GM21737 (cell line): ENCODE measurements around the gene TTC3.
"Not testable (repeated sequence)": the region's sequence is repeated elsewhere in the genome, so short reads cannot be mapped to it uniquely, and the experiment has no call there.

Source experiments
- ATAC-seq: cut with Tn5 transposase; IDR thresholded peaks from one replicate; pipeline ENCODE4 v1.9.1; 2021; ENCODE audit warnings: mild to moderate bottlenecking, moderate library complexity; ENCODE audit not compliant: unreplicated experiment

TTC3 gene, protein sequence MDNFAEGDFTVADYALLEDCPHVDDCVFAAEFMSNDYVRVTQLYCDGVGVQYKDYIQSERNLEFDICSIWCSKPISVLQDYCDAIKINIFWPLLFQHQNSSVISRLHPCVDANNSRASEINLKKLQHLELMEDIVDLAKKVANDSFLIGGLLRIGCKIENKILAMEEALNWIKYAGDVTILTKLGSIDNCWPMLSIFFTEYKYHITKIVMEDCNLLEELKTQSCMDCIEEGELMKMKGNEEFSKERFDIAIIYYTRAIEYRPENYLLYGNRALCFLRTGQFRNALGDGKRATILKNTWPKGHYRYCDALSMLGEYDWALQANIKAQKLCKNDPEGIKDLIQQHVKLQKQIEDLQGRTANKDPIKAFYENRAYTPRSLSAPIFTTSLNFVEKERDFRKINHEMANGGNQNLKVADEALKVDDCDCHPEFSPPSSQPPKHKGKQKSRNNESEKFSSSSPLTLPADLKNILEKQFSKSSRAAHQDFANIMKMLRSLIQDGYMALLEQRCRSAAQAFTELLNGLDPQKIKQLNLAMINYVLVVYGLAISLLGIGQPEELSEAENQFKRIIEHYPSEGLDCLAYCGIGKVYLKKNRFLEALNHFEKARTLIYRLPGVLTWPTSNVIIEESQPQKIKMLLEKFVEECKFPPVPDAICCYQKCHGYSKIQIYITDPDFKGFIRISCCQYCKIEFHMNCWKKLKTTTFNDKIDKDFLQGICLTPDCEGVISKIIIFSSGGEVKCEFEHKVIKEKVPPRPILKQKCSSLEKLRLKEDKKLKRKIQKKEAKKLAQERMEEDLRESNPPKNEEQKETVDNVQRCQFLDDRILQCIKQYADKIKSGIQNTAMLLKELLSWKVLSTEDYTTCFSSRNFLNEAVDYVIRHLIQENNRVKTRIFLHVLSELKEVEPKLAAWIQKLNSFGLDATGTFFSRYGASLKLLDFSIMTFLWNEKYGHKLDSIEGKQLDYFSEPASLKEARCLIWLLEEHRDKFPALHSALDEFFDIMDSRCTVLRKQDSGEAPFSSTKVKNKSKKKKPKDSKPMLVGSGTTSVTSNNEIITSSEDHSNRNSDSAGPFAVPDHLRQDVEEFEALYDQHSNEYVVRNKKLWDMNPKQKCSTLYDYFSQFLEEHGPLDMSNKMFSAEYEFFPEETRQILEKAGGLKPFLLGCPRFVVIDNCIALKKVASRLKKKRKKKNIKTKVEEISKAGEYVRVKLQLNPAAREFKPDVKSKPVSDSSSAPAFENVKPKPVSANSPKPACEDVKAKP (N-terminal part only)

DNA sequence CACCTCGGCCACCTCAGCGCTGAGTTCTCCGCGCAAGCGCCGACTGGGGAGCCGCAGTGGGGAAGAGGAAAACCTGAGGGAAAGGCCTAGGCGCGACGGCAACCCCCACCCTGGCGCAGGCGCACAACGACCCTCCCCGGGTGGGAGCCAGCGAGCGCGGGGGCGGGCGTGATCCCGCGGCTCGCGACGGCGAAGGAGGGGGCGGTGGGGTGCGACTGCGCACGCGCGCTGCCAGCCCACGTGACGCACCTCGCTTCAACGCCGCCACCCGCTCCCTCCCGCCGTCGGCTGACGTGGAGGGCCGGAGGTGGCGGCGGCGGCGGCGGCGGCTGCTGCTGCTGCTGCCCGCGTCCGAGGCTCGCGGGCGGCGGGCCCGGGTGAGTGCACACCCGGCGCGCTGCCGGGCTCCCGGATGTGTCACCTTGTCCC, at the start of gene TTC3, which contains the start of gene PIGP:
TTC3 (plus strand) TSS at position 267 of the 429 bp plus-strand sequence. CDS start 14,004 bp downstream, outside the sequence.
PIGP (minus strand) TSS at position 84 of the 429 bp plus-strand sequence. CDS start 556 bp downstream, outside the sequence.
- ATAC-seq = peak; percentile 61

DNA sequence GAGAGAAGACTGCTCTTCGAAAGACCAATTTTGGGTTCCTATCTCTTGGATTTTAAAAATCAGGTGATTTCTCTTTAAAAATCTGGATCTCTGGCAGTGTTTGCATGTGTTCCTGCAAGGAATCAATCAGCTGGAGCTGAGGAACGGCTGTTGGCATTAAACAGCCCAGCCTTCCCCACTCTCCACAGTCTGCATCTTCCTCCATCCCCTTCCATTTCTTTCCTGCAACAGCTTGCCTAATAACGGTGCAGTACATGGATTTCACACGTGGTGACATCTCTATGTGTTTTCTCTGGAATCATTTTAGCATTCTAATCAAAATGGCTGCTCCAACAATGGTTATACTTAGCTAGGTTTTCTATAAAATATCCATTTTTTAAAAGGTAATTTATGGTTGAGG, 46.6 kb upstream of the TTC3 start:
- ATAC-seq = no peak

DNA sequence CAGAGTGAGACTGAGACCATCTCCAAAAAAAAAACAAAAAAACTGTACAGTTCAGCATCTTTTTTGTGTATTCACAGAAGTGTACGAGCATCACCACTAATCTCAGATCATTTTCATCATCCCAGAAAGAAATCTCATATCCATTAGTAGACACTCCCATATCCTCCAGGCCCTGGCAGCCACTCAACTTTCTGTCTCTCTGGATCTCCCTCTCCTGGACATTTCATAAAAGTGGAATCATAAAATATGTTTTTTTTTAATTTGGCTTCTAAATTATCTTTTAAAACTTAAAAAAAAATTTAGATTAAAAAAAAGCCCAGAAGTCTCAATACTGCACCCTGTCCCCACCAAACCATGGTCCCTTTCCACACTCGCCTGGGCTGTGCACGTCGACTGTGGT, 44.5 kb upstream of the TTC3 start:
- ATAC-seq = no peak

DNA sequence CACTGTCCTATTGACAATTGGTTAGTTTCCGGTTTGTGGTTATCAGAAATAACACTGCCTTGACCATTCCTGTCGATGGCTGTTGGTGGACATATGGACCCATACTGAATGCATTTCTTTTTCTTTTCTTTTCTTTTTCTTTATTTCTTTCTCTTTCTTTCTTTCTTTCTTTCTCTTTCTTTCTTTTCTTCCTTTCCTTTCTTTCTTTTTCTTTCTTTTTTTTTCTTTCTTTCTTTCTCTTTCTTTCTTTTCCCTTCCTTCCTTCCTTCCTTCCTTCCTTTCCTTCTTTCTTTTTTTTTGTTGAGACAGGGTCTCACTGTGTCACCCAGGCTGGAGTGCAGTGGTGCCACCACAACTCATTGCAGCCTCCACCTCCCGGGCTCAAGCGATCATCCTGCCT, 42.2 kb upstream of the TTC3 start:
- no peak for ATAC-seq

DNA sequence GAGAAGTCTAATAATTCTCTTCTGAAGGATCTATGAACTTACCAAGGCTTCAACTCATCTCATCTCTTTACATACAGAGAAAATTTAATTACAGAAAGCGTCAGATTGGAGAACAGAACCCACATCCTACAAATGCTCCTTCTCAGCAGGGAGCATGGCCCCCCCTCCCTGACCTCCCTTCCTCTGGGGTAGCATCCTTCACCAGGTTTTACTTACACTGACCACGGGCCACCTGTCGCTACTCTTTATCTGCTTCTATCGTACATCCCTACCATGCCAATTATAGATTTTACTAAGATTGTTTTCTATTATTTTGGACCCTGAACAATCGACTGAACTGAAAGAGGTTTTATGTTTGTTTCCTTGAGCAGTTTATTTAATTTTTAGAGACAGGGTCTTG, 40.8 kb upstream of the TTC3 start:
- ATAC-seq = no peak

DNA sequence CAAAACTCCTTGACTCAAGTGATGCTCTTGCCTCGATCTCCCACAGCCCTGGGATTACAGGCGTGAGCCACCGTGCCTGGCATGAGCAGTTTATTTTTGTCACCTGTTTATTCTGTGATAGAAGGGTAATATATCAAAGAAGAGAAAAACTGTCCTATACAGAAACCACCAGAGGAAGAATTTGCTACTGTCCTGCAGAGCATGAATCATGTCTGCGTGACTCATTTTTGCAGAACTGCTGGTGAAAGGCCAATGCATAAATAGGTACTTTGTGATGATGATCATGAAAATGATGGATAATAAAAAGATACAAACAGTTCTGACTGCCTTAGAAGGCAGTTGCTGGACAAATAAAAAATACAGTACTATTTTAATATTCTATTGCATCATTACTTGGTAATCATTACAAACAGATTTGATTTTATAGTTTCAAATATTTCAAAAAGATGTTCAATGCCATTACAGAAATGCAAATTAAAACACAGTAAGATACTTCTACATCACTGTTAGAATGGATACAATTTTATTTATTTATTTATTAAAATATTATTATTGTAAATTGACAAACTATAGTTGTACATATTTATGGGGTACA, 40.1 kb upstream of the TTC3 start:
- ATAC-seq = no peak

DNA sequence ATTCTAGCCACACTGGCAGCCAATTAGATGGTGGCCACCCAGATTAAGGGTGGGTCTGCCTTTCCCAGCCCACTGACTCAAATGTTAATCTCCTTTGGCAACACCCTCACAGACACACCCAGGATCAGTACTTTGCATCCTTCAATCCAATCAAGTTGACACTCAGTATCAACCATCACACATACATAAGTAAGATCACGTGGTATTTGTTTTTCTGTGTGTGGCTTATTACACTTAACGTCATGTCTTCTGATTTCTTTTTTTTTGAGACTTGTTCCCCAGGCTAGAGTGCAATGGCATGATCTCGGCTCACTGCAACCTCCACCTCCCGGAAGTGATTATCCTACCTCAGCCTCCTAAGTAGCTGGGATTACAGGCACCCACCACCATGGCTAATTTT, 38.7 kb upstream of the TTC3 start:
- ATAC-seq = not testable (repeated sequence)

DNA sequence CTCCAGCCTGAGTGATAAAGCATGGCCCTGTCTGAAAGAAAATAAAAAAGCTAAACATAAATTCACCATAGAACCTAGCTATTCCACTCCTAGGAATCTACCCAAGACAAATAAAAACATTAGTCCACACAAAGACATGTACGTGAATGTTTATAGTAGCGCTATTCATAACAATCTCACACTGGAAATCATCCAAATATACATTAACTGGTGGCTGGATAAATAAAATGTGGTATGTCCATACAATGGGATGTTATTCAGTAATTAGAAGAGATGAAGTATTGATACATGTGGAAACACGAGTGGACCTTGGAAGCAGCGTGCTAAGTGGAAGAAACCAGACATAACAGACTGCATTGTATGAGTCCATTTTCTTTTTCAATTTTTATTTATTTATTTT, 36.9 kb upstream of the TTC3 start:
- ATAC-seq = no peak

DNA sequence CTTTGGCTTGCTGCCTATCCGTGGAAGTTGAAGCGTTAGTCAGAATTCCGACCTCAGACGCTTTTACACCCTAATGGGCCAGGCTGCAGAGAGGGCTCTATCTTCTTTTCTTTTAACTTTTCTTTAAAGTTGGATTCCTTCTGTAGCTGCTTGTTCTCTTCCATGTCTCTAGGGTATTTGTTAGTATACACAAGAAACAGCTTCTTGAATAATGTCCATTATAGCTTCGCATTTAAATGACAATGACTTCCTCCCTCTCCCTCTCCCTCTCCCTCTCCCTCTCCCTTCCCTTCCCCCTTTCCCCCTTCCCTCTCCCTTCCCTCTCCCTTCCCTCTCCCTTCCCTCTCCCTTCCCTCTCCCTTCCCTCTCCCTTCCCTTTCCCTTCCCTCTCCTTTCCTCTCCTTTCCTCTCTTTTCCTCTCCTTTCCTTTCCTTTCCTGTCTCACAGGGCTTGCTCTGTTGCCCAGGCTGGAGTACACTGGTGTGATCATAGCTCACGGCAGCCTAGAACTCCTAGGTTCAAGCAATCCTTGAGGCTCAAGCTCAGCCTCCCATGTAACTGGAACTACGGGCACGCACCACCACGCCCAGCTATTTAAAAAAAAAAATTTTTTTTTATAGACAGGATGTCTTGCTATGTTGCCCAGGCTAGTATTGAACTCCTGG, 33.5 kb upstream of the TTC3 start:
- ATAC-seq = no peak

DNA sequence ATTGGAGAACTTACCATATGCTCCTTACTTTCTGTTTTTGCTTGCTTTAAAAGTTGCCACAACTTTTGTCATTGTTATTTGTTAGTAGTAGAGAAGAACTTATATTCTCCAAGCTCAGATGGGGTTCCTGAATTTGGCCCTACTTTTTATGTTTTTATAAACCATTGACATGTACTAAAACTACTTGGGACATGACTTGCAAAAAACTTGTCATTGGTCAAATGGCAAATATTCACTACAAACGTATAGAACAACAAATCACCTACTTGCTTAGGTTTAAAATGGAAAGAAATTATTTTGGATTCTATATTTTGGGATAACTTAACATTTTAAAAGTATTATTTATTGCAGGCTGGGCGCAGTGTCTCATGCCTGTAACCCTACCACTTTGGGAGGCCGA, 32.8 kb upstream of the TTC3 start:
- ATAC-seq = no peak

DNA sequence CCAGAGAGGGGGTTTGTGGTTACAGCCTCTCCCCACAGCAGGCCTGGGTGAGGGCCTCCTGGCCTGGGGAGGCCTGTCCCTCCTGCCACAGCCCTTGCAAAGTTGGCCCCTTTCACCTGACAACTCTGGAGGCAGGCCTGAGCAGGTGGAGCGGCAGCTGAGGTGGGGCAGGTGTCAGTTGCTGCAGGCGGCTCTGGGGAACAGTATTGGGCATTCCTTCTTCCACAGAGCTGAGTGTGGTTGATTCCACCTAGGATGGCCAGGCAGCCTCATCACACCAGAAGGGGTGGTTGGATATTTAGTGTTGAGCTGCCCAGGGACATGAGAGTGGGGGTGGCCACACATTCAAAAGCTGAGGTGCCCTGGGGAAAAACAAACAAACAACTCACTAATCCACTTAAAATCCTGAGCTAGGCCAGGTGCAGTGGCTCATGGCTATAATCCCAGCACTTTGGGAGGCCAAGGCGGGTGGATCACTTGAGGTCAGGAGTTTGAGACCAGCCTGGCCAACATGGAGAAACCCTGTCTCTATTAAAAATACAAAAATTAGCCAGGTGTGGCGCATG, 31.3 kb upstream of the TTC3 start:
- ATAC-seq = no peak

DNA sequence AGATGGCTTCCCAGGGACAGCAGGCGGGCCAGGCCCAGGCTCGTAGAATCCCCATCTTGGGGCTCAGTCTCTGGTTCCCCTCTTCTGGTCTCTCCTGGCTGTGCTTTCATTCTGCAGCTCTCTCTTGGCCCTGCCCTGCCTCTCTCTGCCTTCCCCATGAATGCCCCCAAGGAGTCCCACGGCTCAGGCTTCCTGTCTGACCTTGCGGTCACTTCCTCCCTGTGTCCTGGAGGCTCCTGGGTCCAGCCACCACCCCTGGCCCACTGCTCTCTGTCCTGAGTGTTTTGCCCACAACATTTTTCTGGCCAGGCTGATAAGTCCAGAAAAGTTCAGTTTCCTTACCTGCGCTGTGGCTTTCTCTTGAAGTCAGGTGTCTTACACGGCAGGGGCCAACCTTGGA, 29.2 kb upstream of the TTC3 start:
- ATAC-seq = no peak

DNA sequence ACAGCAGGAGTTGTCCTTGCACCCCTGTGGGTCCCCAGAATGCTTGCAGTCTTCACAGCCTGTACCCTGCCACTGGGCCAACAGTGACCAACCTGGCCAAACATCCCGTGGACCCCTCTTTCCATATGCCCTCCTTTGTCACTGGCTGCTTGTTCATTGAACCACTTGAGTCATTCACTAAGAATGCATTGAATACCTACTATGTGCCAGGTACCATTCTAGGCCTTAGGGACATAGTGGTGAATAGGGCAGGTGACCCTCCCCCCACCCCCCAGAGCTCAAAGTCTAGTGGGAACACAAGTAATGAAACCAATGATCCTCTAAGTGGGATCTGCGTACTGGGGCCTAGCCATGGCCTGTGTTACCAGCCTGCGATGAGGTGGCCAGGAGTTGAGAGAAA, 28.4 kb upstream of the TTC3 start:
- no peak for ATAC-seq

DNA sequence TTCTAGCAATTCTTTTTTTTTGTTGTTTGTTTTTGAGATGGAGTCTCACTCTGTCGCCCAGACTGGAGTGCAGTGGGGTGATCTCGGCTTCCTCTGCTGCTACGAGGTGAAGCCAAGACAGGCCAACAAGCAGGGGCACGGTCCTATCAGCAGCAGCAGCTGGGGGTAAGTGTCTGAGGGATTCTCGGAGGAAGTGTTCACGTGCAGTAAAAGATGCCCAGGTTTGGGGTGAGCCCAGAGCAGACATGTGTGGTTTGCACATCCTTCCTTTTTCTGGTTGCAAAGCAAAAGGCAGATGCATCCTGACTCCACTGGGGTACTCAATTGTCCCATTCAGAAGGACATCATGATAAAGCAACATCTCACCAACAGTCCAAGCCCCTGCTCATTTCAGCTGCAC, 27.9 kb upstream of the TTC3 start:
- ATAC-seq = no peak

DNA sequence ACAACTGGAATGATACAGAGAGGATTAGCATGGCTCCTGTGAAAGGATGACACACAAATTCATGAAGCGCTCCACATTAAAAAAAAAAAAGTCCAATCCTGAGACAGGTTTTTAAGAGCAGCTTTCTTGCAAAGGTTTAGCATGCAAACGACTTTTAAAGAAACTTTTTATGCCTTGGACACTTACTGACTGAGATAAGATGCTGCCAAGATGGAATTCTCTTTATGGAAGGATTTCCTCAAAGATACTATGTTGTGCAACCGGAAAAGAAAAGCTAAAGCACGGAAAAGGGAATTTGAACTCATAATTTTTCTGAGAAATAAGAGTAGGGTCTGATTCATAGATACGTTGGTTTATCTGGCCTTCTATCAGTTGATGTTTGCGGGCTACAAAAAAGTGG, 27.5 kb upstream of the TTC3 start:
- no peak for ATAC-seq

DNA sequence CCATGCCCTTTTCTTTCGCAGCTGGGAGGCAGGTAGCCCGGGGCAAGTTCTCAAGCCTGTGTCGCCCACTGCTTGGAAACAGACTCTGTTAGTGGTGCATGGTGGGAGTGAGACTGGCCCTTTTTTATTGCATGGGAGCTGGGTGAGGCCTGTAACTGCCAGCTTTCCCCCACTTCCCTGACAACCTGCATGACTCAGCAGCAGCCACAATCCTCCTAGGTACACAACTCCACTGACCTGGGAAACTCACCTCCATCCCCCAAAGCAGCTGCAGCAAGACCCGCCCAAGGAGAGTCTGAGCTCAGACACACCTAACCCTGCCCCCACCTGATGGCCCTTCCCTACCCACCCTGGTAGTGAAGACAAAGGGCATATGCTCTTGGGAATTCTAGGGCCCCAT, 26.0 kb upstream of the TTC3 start:
- no peak for ATAC-seq

DNA sequence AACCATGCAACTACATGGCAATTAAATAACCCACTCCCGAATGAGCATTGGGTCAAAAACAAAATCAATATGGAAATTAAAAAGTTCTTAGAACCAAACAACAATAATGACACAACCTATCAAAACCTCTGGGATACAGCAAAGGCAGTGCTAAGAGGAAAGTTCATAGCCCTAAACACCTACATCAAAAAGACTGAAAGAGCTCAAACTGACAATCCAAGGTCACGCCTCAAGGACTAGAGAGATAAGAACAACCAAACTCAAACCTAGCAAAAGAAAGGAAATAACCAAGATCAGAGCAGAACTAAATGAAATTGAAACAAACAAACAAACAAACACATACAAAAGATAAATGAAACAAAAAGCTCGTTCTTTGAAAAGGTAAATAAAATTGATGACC, 23.3 kb upstream of the TTC3 start:
- ATAC-seq = not testable (repeated sequence)

DNA sequence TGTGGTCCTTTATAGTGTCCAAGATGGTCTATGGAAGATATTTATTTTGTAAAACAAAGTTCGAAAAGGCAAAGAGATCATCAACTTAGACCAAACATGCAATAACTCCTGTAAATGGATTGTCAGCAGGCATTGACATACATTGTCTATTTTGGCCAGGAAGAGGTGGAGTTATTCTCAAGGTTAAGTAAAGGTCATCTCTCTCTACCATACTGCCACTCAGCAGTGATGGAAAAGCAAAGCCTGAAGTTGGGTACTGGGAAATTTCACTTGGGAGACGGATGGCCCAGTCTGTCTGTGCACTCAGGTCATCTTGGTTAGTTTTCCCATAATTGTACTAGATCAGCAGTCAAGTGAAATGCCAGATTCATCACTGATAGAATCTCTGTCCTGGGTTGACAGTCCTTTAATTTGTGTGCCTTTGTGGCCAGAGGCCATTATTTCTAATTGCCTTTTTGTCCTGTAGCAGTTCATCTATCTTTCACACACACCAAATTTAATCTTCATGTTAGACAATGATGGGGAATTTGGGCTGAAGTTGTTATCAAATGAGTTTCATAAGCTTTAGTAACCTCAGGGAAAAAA, 17.7 kb upstream of the TTC3 start:
- no peak for ATAC-seq

DNA sequence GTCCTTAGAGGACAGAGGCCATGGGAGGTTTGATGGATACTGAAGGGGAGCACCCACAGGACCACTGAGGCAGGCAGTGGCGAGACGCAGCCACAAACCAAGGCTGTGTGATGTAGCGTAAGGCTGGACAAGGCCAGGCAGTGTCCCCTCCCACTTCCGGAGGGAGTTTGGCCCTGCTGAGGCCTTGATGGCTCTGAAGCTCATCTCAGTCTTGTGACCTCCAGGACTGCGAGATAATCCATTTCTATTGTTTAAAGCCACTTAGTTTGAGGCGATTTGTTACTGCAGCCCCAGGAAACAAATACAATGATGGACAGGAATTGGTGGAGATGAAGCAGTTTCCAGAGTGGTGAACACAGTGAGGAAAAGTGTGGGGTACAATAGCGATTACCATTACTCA, 15.4 kb upstream of the TTC3 start:
- no peak for ATAC-seq
